GM12891 (cell line): Measurements from ENCODE around the gene ALS2CL.

Experiments
- POLR2A ChIP-seq: IDR thresholded peaks from 2 replicates; pipeline ENCODE4 v1.6.1; 2011; ENCODE audit warnings: low read depth, low read length, control low read depth
- POLR2AphosphoS5 ChIP-seq: IDR thresholded peaks from 2 replicates; pipeline ENCODE4 v1.6.1; 2011; ENCODE audit warnings: low read depth, low read length, control low read depth
- SPI1 ChIP-seq: IDR thresholded peaks from 2 replicates; pipeline ENCODE4 v1.6.1; 2011; ENCODE audit warnings: low read depth, low read length, control low read depth
- TAF1 ChIP-seq: IDR thresholded peaks from 2 replicates; pipeline ENCODE4 v1.6.1; 2011; ENCODE audit warnings: low read depth, low read length, control low read depth

- no peak for TF ChIP-seq POLR2A
- no peak for TF ChIP-seq POLR2AphosphoS5
- TF ChIP-seq SPI1, result no peak
- TF ChIP-seq TAF1, result no peak
Measured at GRCh38 chr3:46729038-46729437, 35.6 kb upstream of the ALS2CL start.
